Measurements from ENCODE around the gene ADGRB2. TPM values are rescaled to one million over a fixed set of nuclear protein-coding genes. Genes with fewer than 3 reads are reported as not detected.

ADGRB2 gene
- total and polyA plus RNA-seq, 3 donors from 2014 or later, result 11.8 to 18.0 (median 15.7) TPM

- intact Hi-C loops (cut with DNase I; ENCODE audit: low total_unique reads), result no loop called here
- no peak overlapping the region for H3K27ac ChIP-seq
- 86 to 94% methylated on average over 9 to 25 of the region's 25 CpGs for WGBS, 2 donors
- no peaks in the 10 kb centered on the region for H3K36me3 ChIP-seq (ENCODE audit: low read depth, missing control alignments)
- H3K4me3 ChIP-seq, result no peak overlapping the region
- DNase-seq, result no peak
- no peaks in the 10 kb centered on the region for H3K4me1 ChIP-seq
- H3K27me3 ChIP-seq, result no peaks in the 10 kb centered on the region
- TF ChIP-seq POLR2A (IDR thresholded peaks at IDR 0.05), result no peak
- TF ChIP-seq, protein P1, sequence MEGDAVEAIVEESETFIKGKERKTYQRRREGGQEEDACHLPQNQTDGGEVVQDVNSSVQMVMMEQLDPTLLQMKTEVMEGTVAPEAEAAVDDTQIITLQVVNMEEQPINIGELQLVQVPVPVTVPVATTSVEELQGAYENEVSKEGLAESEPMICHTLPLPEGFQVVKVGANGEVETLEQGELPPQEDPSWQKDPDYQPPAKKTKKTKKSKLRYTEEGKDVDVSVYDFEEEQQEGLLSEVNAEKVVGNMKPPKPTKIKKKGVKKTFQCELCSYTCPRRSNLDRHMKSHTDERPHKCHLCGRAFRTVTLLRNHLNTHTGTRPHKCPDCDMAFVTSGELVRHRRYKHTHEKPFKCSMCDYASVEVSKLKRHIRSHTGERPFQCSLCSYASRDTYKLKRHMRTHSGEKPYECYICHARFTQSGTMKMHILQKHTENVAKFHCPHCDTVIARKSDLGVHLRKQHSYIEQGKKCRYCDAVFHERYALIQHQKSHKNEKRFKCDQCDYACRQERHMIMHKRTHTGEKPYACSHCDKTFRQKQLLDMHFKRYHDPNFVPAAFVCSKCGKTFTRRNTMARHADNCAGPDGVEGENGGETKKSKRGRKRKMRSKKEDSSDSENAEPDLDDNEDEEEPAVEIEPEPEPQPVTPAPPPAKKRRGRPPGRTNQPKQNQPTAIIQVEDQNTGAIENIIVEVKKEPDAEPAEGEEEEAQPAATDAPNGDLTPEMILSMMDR (IDR thresholded peaks at IDR 0.05), result no peak
- H3K9me3 ChIP-seq, result no peaks in the 10 kb centered on the region
These were observed 33.6 kb downstream of the ADGRB2 start for GRCh38 chr1:31730336-31731048.

DNA sequence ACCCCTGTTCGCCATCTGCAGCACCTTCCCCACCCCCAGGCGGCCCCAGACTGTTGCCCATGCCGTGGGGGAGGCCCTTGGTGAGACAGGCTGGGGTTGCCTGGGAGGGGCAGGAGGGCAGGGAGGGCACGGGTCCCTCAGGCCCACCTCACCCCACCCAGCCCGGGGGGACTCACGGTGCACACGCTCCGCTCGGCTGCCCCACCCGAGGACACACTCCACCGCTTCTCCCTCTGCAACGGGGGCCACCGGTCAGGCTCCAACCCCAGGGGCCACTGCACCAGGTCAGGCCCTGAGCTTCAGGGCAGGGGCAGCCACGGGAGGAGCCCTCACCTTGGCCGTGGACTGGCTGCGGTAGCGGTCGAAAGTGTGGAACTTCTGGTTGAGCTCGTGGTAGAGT is 36.3 kb downstream of the ADGRB2 start:
- Histone ChIP-seq H3K4me3 (no peak overlapping the region), H3K27me3 (no peaks in the 10 kb centered on the region), H3K9me3 (no peaks in the 10 kb centered on the region), H3K4me1 (no peaks in the 10 kb centered on the region), H3K27ac (no peak overlapping the region), H3K36me3 (ENCODE audit: low read depth, missing control alignments) (no peaks in the 10 kb centered on the region)
- no peak for DNase-seq
- intact Hi-C loops (cut with DNase I; ENCODE audit: low total_unique reads), result no loop called here
- TF ChIP-seq, protein P1 (IDR thresholded peaks at IDR 0.05), result no peak
- TF ChIP-seq POLR2A (IDR thresholded peaks at IDR 0.05), result no peak
- 92 to 95% methylated on average over 4 to 19 of the region's 19 CpGs for WGBS, 2 donors

GRCh38 chr1:31727195-31727594 is 36.9 kb downstream of the ADGRB2 start:
- no peaks in the 10 kb centered on the region for H3K27me3 ChIP-seq
- H3K4me1 ChIP-seq, result no peaks in the 10 kb centered on the region
- no peaks in the 10 kb centered on the region for H3K36me3 ChIP-seq (ENCODE audit: low read depth, missing control alignments)
- TF ChIP-seq, protein P1 (IDR thresholded peaks at IDR 0.05), result no peak
- no peak for TF ChIP-seq POLR2A (IDR thresholded peaks at IDR 0.05)
- H3K27ac ChIP-seq, result no peak overlapping the region
- intact Hi-C loops (cut with DNase I; ENCODE audit: low total_unique reads), result no loop called here
- H3K9me3 ChIP-seq, result no peaks in the 10 kb centered on the region
- no peak overlapping the region for H3K4me3 ChIP-seq
- 96 to 97% methylated on average over 6 to 14 of the region's 14 CpGs for WGBS, 2 donors
- no peak for DNase-seq

DNA sequence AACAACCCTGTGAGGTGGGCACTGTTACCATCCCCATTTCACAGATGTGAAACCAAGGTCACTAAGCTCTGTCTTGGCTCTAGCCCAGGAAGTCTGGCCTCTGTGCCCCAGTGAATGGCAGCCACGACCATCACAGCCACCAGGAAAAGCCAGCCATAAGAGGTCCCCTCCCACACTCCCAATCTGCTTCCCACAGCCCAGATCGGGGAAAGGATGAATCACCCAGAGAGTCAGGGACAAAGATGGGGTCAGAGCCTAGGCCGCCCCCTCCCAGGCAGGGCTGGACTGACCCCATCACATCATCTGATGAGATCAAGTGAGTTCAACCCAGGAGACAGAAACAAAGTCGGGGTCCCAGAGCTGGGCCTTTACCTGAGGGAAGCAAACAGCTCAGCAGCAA is 37.4 kb downstream of the ADGRB2 start:
- H3K27me3 ChIP-seq, result no peaks in the 10 kb centered on the region
- H3K4me3 ChIP-seq, result no peak overlapping the region
- no peaks in the 10 kb centered on the region for H3K36me3 ChIP-seq (ENCODE audit: low read depth, missing control alignments)
- intact Hi-C loops (cut with DNase I; ENCODE audit: low total_unique reads), result no loop called here
- no peak overlapping the region for H3K27ac ChIP-seq
- H3K4me1 ChIP-seq, result no peaks in the 10 kb centered on the region
- DNase-seq, result no peak
- no peak for TF ChIP-seq POLR2A (IDR thresholded peaks at IDR 0.05)
- TF ChIP-seq, protein P1 (IDR thresholded peaks at IDR 0.05), result no peak
- H3K9me3 ChIP-seq, result no peaks in the 10 kb centered on the region
- WGBS, 2 donors, result 51 to 69% methylated on average over 4 of the region's 4 CpGs
